Subcutaneous adipose tissue (tissue), 4 donors: Measurements from ENCODE around the gene DTNBP1. TPM values are rescaled to one million over a fixed set of nuclear protein-coding genes. Genes with fewer than 3 reads are reported as not detected.

Experiments
- total RNA-seq, 4 donors: library from RNA; depleted of rRNA; stranded (reverse); fragments of >200 nt; gene quantifications; one replicate each; pipeline ENCODE4 v1.1.0, GENCODE V29; 2016
- TF ChIP-seq, protein P1 (sequence below): fragments of 450-650 bp; IDR thresholded peaks from one replicate; pipeline ENCODE4 v1.5.1; 2016; ENCODE audit warnings: low read depth, mild to moderate bottlenecking, control low read depth, antibody characterized with exemption, moderate library complexity

Gene DTNBP1
- total RNA-seq, 4 donors from 2014 or later: 7.7 to 15.9 (median 12.5) TPM

DNA sequence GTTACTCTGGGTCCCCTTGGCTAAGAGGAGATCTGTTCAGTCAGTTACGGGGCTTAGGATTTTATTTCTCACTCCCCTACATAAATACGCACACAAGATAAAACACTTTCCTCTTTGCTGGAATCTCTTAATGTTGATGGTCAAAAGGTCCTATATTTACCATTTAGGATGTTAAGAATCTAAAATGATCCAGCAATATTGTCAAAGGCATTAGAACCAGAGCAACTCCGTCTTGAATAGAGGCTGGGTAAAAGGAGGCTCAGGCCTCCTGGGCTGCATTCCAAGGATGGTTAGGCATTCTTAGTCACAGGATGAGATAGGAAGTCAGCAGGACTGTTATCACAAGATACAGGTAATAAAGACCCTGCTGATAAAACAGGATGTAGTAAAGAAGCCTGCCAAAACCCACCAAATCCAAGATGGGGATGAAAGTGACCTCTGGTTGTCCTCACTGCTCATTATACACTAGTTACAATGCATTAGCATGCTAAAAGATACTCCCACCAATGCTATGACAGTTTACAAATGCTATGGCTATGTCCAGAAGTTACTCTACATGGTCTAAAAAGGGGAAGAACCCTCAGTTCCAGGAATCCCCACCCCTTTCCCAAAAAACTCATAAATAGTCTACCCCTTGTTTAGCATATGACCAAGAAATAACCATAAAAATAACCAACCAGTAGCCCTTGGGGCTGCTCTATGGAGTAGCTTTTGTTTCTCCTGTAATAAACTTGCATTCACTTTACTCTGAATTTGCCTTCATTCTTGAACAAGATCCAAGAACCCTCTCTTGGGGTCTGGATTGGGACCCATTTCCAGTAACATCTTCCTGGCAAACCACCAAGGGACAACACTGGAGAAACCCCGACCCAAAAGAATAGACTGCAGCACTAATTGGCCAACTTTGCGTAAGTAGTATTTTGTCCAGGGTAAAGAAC is 107.5 kb downstream of the DTNBP1 start:
- TF ChIP-seq, protein P1, sequence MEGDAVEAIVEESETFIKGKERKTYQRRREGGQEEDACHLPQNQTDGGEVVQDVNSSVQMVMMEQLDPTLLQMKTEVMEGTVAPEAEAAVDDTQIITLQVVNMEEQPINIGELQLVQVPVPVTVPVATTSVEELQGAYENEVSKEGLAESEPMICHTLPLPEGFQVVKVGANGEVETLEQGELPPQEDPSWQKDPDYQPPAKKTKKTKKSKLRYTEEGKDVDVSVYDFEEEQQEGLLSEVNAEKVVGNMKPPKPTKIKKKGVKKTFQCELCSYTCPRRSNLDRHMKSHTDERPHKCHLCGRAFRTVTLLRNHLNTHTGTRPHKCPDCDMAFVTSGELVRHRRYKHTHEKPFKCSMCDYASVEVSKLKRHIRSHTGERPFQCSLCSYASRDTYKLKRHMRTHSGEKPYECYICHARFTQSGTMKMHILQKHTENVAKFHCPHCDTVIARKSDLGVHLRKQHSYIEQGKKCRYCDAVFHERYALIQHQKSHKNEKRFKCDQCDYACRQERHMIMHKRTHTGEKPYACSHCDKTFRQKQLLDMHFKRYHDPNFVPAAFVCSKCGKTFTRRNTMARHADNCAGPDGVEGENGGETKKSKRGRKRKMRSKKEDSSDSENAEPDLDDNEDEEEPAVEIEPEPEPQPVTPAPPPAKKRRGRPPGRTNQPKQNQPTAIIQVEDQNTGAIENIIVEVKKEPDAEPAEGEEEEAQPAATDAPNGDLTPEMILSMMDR: no peak

DNA sequence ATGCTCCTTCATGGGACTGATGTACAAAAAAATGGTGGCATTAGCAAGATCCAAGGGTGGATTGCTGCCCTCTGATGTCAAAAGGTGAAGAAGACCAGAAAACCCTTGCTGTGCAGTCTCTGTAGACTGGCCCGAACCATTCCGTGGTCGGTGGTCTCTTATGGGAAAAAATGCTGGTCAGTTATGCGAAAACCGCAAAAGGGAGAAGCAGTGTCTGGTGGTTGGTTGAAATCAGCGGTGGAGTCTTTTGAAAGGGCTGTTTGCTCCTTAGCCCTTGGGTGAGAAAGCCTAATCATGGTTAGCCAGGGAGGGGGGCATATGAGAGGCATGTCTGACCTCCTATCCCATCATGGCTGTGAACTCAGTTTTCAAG is 108.1 kb downstream of the DTNBP1 start:
- TF ChIP-seq, protein P1: no peak

DNA sequence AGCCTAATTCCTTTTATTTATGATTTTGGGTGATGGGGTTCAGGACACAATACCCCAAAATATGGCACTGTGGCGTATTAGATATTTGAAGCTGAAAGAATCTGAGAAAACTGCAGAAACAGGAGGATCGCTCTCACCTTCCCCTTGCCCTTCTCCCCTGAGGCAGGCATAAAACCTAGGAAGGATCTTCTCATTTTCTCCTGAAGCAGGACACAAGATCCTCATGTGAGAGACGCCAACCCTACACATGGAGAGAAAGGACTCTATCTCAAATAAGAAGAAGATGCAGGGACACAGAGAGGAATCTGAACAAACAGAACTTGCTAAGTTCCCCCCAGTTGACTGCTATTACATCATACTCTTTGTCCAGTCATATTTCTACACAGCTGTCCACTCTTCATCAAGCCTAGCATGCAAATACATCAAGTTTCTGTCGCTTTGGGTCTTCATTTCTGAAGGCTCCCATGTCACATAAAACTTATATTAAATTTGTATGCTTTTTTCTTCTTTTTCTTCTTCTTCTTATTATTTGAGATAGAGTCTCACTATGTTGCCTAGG is 109.0 kb downstream of the DTNBP1 start:
- TF ChIP-seq, protein P1: no peak

DNA sequence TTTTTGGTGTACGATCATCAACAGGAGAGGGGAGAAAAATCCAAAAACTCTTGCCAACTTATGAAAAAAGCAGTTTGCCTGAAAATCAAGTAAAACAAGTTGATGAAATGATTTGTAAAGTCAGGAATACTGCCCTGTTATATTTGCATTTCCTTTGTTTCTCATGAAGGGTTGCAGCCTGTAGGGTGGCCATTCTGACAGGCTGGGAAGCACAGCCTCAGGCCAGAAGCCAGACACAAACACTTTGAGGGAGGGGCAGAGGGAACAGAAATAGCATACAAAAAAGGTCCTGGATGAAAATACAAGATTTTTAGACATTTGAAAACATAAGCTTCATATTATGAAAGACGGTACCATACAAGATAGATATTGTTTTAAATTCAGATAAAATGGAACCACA is 109.8 kb downstream of the DTNBP1 start:
- TF ChIP-seq, protein P1: no peak

DNA sequence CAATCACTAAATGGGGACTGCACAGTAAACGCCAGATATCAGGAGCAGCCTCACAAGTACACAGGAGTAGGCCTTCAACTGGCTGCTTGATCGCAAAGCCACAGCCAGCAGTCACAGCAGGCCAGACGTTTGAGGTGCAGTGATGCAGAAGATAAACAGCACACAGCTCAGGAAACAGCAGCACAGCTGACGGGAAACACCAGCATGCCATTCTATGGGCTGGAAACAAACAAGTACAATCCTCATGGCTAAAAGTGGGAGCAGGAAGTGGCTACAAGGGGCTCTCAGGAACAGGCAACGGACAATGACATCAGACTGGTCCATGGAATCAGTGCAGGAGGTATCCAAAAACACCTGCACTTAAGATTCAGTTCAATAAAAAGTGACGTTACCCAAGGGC is 111.0 kb downstream of the DTNBP1 start:
- TF ChIP-seq, protein P1: no peak

DNA sequence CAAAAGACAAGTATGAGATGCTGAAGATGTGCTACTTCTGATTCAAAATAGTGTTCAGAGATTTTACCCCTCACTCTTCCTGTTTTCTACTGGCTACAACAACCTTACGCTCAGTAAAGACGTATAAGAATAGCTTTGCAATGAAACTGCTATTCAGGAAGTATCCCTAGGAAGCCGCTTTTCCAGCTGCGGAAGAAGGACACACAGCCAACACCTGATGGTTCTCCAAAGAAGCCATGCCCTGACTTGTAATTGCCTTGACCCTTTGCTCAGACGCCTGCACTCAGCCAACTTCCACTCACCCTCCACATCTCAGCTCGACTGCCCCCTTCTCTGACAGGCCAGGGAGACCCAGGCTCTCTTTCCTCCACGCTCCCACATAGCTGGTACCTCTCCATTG is 111.6 kb downstream of the DTNBP1 start:
- TF ChIP-seq, protein P1: no peak

DNA sequence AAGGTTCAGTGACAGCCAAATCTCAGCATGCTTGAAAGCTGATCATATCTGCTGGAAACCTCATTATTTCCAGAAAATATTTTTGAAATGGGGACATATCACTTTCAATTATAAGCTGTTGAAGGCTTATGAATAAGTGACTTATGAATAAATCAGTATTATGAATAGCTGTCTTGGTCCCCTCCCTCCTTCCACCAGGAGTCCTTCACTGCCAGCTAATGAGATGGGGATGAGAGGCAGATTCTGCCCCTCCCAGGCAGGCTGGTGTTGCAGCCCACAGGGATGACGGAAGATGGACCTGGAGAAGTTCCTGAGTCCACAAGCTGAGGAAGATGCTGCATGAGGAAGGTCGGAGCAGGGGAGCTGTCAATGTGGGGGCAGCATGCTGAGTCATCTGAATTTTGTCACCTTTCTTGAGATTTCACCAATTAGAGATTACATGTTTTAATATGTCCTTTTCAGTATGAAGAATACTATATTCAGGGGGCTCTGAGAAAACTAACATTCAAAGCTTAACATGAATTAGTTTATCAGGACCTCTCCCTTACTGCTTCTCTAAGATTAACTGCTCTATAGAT is 112.2 kb downstream of the DTNBP1 start:
- TF ChIP-seq, protein P1: no peak
